ENCODE results near the gene PCLAF.
"Not testable (repeated sequence)": the region's sequence is repeated elsewhere in the genome, so short reads cannot be mapped to it uniquely, and the experiment has no call there.

Gene PCLAF

GRCh38 chr15:64356710-64357040 lies 24.6 kb downstream of the PCLAF start:
- DNase-seq: no peak

GRCh38 chr15:64355944-64356709 lies 25.1 kb downstream of the PCLAF start, which contains the start of gene CSNK1G1:
Gene CSNK1G1 (minus strand): TSS chr15:64356173. CDS start chr15:64300499, 55,674 bp downstream.
- peak; percentile 88 for DNase-seq

- DNase-seq: no peak
These were observed 25.8 kb downstream of the PCLAF start for GRCh38 chr15:64355348-64355943.

- DNase-seq: no peak
These were observed 26.4 kb downstream of the PCLAF start for GRCh38 chr15:64354688-64355344.

- DNase-seq: no peak
These were observed 30.0 kb downstream of the PCLAF start for GRCh38 chr15:64351265-64351664.

- DNase-seq: no peak
These were observed 31.9 kb downstream of the PCLAF start for GRCh38 chr15:64349375-64349774.

GRCh38 chr15:64348455-64348854 lies 32.8 kb downstream of the PCLAF start:
- DNase-seq: no peak

GRCh38 chr15:64346242-64346641 lies 35.0 kb downstream of the PCLAF start:
- not testable (repeated sequence) for DNase-seq

- DNase-seq: no peak
These were observed 36.5 kb downstream of the PCLAF start for GRCh38 chr15:64344651-64345294.

- no peak for DNase-seq
These were observed 37.4 kb downstream of the PCLAF start for GRCh38 chr15:64343841-64344240.

- DNase-seq: no peak
These were observed 38.0 kb downstream of the PCLAF start for GRCh38 chr15:64343222-64343621.

- DNase-seq: no peak
These were observed 39.3 kb downstream of the PCLAF start for GRCh38 chr15:64341961-64342360.

GRCh38 chr15:64340355-64340754 lies 40.9 kb downstream of the PCLAF start:
- no peak for DNase-seq

GRCh38 chr15:64337761-64338160 lies 43.5 kb downstream of the PCLAF start:
- no peak for DNase-seq

- DNase-seq: peak; percentile 13
These were observed 47.0 kb downstream of the PCLAF start for GRCh38 chr15:64333986-64334929.

- no peak for DNase-seq
These were observed 47.7 kb downstream of the PCLAF start for GRCh38 chr15:64333516-64333915.

- not testable (repeated sequence) for DNase-seq
These were observed 49.6 kb downstream of the PCLAF start for GRCh38 chr15:64331668-64332067.

GRCh38 chr15:64326975-64327374 lies 54.3 kb downstream of the PCLAF start:
- DNase-seq: not testable (repeated sequence)

GRCh38 chr15:64326458-64326857 lies 54.8 kb downstream of the PCLAF start:
- DNase-seq: not testable (repeated sequence)

- no peak for DNase-seq
These were observed 56.9 kb downstream of the PCLAF start for GRCh38 chr15:64324165-64324877.

- no peak for DNase-seq
These were observed 66.0 kb downstream of the PCLAF start for GRCh38 chr15:64315216-64315615.

GRCh38 chr15:64314456-64314855 lies 66.8 kb downstream of the PCLAF start:
- DNase-seq: no peak

All from NCI-H748 treated with DMSO at 0.1 percent for 48 hours (cell line).